Jurkat, Clone E6-1 (cell line): ENCODE data around the gene ZNF362.
A peak's percentile ranks its signal among the peaks of the same experiment; 100 is the strongest.

Experiments used
- DNase-seq: peaks from one replicate; pipeline ENCODE4 v3.0.0-alpha.2; 2011; ENCODE audit warnings: low read depth, low spot score
- H3K4me3 ChIP-seq: 2 replicates; pipeline ENCODE4 v1.5.1; 2011; ENCODE audit warnings: mild to moderate bottlenecking, low read length, control low read depth, moderate library complexity

ZNF362 gene

GRCh38 chr1:33349778-33350610, 93.7 kb downstream of the ZNF362 start:
- peak; percentile 64 for DNase-seq
- peak overlapping the region; percentile 76 for H3K4me3 ChIP-seq
